Ascending aorta (tissue), 2 donors: ENCODE results near the gene DUSP16. TPM values are rescaled to one million over a fixed set of nuclear protein-coding genes. Genes with fewer than 3 reads are reported as not detected.
"Not testable (repeated sequence)": the region's sequence is repeated elsewhere in the genome, so short reads cannot be mapped to it uniquely, and the experiment has no call there.

Source experiments
- DNase-seq, 2 donors: peaks; one replicate each; pipeline ENCODE4 v3.0.0-alpha.2; 2019; ENCODE audit warnings: low spot score in 2 of 2
- H3K27ac ChIP-seq, 2 donors: fragments of 200-600 bp; sonication (generic); one replicate each; pipeline ENCODE4 v1.5.1; 2016 to 2017; ENCODE audit warnings: mild to moderate bottlenecking in 1 of 2
- H3K27me3 ChIP-seq: fragments of 200-600 bp; sonication (generic); one replicate; pipeline ENCODE4 v1.5.1; 2017
- H3K36me3 ChIP-seq, 2 donors: fragments of 200-600 bp; sonication (generic); one replicate each; pipeline ENCODE4 v1.5.1; 2016
- H3K4me1 ChIP-seq, 2 donors: fragments of 200-600 bp; sonication (generic); one replicate each; pipeline ENCODE4 v1.5.1; 2016 to 2017; ENCODE audit warnings: mild to moderate bottlenecking in 1 of 2
- H3K4me3 ChIP-seq, 2 donors: fragments of 200-600 bp; sonication (generic); one replicate each; pipeline ENCODE4 v1.5.1; 2016 to 2017; ENCODE audit warnings: mild to moderate bottlenecking in 1 of 2
- H3K9me3 ChIP-seq, 2 donors: fragments of 200-600 bp; sonication (generic); one replicate each; pipeline ENCODE4 v1.5.1; 2016
- intact Hi-C: fragments of 100-400 bp; cut with DNase I; formaldehyde crosslinking; loops from one replicate; pipeline ENCODE4 v1.15.1; 2023
- total RNA-seq: library from RNA; depleted of rRNA; stranded (reverse); fragments of >200 nt; gene quantifications from one replicate; pipeline ENCODE4 v1.1.0, GENCODE V29; 2016
- TF ChIP-seq, protein P1 (sequence below), 3 experiments: fragments of 200-600 bp in 2 of 3; fragments of 450-650 bp in 1 of 3; sonication (generic) in 2 of 3; IDR thresholded peaks; one replicate each; pipeline ENCODE4 v1.5.1; 2016 to 2019; ENCODE audit warnings: antibody characterized with exemption in 3 of 3, mild to moderate bottlenecking in 1 of 3, moderate library complexity in 1 of 3

The DUSP16 gene
- total RNA-seq, 1 donor from 2014 or later, result 54.8 TPM

DNA sequence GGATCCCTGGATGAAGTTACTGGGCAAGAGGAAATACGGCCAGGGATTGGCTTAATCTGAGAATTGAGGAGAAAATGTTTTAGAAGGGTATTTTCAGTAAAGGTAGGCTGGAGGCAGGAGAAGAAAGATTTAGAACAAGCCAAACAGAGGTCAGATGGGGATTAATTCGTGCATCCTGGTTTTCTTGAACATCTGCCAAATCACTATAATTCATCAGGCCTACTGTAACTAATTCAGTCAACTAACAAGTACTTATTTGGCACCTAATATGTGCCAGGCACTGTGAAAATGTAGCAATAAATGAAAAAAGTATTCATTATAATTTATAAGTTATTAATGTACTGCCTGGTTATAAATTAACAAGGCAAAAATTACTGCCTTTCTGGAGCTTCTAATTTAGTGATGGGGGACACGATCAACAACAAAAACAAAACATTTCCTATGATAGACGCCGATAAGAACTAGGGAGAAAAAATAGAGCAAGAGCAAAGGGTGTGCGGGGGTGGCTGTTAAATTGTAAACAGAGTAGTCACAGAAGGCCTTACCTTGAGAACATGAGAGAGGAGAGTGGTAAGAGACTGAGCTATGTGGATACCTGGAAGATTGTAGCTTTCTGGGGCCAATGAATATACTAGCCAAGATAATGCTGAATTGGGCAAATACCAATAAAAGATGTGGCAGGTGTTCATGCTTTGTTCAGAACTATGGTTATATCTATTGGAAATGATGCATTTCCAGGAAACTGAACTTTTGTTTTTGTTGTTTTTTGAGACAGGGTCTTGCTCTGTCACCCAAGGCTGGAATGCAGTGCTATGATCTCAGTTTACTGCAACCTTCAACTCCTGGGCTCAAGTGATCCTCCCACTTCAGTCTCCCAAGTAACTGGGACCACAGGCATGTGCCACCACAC lies 34.0 kb downstream of the DUSP16 start:
- TF ChIP-seq, protein P1, sequence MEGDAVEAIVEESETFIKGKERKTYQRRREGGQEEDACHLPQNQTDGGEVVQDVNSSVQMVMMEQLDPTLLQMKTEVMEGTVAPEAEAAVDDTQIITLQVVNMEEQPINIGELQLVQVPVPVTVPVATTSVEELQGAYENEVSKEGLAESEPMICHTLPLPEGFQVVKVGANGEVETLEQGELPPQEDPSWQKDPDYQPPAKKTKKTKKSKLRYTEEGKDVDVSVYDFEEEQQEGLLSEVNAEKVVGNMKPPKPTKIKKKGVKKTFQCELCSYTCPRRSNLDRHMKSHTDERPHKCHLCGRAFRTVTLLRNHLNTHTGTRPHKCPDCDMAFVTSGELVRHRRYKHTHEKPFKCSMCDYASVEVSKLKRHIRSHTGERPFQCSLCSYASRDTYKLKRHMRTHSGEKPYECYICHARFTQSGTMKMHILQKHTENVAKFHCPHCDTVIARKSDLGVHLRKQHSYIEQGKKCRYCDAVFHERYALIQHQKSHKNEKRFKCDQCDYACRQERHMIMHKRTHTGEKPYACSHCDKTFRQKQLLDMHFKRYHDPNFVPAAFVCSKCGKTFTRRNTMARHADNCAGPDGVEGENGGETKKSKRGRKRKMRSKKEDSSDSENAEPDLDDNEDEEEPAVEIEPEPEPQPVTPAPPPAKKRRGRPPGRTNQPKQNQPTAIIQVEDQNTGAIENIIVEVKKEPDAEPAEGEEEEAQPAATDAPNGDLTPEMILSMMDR (IDR thresholded peaks at IDR 0.05), result no peak
- DNase-seq, result no peak
- Histone ChIP-seq H3K4me3 (no peak overlapping the region), H3K27ac (no peak overlapping the region), H3K9me3 (no peaks in the 10 kb centered on the region), H3K4me1 (peaks cover 0 to 9% of the 10 kb centered on the region in 2 donors), H3K27me3 (no peaks in the 10 kb centered on the region), H3K36me3 (peaks cover 0 to 4% of the 10 kb centered on the region in 2 donors)
- intact Hi-C loops, result no loop called here

DNA sequence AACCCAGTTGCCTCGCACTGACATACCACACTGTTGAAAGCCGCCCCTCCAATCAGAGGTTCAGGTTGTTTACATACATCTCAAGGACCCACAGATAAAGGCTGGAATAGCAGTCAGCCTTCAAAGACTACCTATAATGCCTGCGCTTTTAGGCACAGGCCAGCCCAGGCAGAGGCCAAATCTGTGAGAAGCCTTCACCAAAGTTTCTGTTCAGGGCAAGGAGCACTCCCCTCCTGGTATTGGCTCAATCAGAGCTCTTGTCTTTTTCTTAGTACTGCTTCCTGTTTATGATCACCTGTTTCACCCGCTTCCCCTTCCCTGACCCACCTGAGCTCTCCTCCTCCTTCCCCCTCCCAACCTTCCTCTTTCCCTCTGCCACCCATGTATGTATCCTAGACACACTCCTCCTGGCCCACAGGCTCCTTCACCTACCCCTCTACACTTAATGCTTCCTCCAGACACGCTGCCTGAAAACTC lies 34.8 kb downstream of the DUSP16 start:
- no peak overlapping the region for H3K4me3 ChIP-seq
- DNase-seq, result no peak
- H3K27ac ChIP-seq, result no peak overlapping the region
- H3K4me1 ChIP-seq, result peaks cover 0 to 3% of the 10 kb centered on the region in 2 donors
- TF ChIP-seq, protein P1 (IDR thresholded peaks at IDR 0.05), result no peak
- peaks cover 0 to 4% of the 10 kb centered on the region in 2 donors for H3K36me3 ChIP-seq
- H3K9me3 ChIP-seq, result no peaks in the 10 kb centered on the region
- no peaks in the 10 kb centered on the region for H3K27me3 ChIP-seq
- intact Hi-C loops, result no loop called here

DNA sequence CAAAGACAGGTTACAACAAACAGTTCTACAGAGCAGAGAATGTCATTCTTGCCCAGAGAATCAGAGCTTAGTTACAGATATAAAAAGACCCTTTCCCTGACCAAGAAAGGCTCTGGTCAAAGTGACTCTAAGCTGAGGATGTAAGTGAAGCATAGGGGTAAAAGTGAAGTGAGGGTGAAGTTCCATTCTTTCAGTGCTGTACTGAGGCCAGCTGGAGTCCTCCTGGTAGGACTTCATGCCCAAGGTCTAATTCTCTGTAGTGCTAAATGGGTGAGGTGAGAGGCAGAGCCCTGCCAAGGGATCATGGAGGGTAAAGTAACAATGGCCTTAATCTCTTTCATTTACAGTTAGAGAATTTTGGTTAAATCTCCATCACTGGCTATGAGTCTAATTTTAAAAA lies 38.5 kb downstream of the DUSP16 start:
- Histone ChIP-seq H3K36me3 (peaks cover 0 to 11% of the 10 kb centered on the region in 2 donors), H3K4me1 (no peaks in the 10 kb centered on the region), H3K9me3 (no peaks in the 10 kb centered on the region), H3K4me3 (no peak overlapping the region), H3K27ac (no peak overlapping the region), H3K27me3 (no peaks in the 10 kb centered on the region)
- TF ChIP-seq, protein P1 (IDR thresholded peaks at IDR 0.05), result no peak
- no peak for DNase-seq
- intact Hi-C loops, result no loop called here

DNA sequence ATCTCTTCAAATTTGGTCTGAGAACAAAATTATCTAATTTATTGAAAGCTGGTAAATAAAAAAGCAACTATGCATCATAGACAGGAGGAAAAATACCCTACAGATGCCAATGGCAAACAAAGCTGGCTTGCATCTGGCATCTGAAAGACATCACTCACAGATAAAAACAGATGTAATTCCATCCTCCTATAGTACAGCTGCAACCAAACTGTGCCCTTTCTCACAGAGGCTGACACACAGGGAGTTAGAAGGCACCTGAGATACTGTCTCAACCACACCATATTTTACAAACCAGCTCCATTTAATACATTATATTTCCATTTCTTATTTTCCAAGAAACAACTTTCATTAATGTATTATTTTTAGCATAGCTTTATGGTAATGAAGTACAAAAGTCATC lies 39.4 kb downstream of the DUSP16 start:
- TF ChIP-seq, protein P1 (IDR thresholded peaks at IDR 0.05), result no peak
- DNase-seq, result no peak
- H3K4me1 ChIP-seq, result no peaks in the 10 kb centered on the region

DNA sequence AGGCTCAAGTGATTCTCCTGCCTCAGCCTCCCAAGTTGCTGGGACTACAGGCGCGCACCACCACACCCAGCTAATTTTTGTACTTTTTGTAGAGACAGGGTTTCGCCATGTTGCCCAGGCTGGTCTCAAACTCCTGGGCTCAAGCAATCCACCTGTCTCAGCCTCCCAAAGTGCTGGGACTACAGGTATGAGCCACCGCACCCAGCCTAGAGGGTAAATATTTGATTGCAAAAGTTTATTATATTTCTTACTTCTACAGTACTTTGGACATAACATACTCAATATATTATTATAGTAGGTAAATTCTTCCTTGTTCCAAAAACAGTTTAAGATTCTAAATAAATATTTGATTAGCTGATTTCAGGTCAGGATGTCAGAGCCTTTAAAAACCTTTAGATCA lies 40.0 kb downstream of the DUSP16 start:
- H3K4me3 ChIP-seq, H3K27ac ChIP-seq, DNase-seq, H3K9me3 ChIP-seq, H3K27me3 ChIP-seq, intact Hi-C loops, H3K4me1 ChIP-seq: not testable (repeated sequence)
- H3K36me3 ChIP-seq, result peaks cover 0 to 26% of the 10 kb centered on the region in 2 donors

More for the DNA sequence above, 39.4 kb downstream of the DUSP16 start:
- Histone ChIP-seq H3K27ac (no peak overlapping the region), H3K27me3 (no peaks in the 10 kb centered on the region), H3K36me3 (peaks cover 0 to 20% of the 10 kb centered on the region in 2 donors), H3K9me3 (no peaks in the 10 kb centered on the region), H3K4me3 (no peak overlapping the region)
- intact Hi-C loops, result no loop called here

DNA sequence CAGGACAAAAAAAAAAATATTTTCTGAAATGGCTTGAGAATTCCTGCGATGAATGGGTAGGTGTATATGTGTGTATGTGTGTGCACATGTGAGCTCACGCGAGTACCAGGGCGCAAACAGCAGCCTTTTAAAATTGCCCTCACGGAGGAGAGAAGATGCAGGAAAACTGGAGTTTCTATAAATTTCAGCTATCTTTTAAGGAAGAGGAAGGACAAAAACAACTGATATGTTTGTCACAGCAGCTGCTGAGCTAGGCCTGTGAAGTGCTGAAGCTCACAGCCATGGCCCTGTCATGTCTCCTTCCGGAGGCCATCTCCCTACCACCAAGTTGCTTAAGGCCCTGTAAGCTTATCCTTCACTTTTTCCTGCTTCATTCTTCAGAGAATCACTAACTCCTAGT lies 40.8 kb downstream of the DUSP16 start:
- Histone ChIP-seq H3K27ac (no peak overlapping the region), H3K9me3 (no peaks in the 10 kb centered on the region), H3K4me1 (no peaks in the 10 kb centered on the region), H3K36me3 (peaks cover 0 to 27% of the 10 kb centered on the region in 2 donors), H3K4me3 (no peak overlapping the region), H3K27me3 (no peaks in the 10 kb centered on the region)
- no peak for DNase-seq
- intact Hi-C loops, result no loop called here
- TF ChIP-seq, protein P1 (IDR thresholded peaks at IDR 0.05), result no peak
